CD4-positive, alpha-beta T cell (primary cell): ENCODE data around the gene CLPSL1. TPM values are rescaled to one million over a fixed set of nuclear protein-coding genes. Genes with fewer than 3 reads are reported as not detected.

Experiments
- ATAC-seq: fragments of 200-7000 bp; cut with Tn5 transposase; one replicate; pipeline ENCODE4 v1.10.0; 2022; ENCODE audit warnings: mild to moderate bottlenecking; ENCODE audit not compliant: poor library complexity
- CTCF ChIA-PET: fragments of 350-600 bp; sonication (Branson Sonifier 250); formaldehyde crosslinking; loops from one replicate; lab custom pipeline; 2021; ENCODE audit warnings: antibody characterized with exemption, inconsistent platforms; lab: Charles Lee
- POLR2A ChIA-PET: fragments of 350-600 bp; sonication (Branson Sonifier 250); formaldehyde crosslinking; loops from one replicate; lab custom pipeline; 2021; ENCODE audit warnings: antibody characterized with exemption, inconsistent platforms; lab: Charles Lee
- DNase-seq, 14 experiments: peaks; one replicate each; pipeline ENCODE4 v3.0.0-alpha.2; 2013 to 2020; ENCODE audit warnings: mixed read lengths in 2 of 14
- H3K27ac ChIP-seq, 2 donors: one replicate each; pipeline versions ENCODE4 v1.5.1 to v1.7.0; 2013; ENCODE audit warnings: low read length in 2 of 2, low read depth in 1 of 2, mild to moderate bottlenecking in 1 of 2
- H3K27me3 ChIP-seq, 2 experiments: 1 replicate in 1 of 2; 2 replicates in 1 of 2; pipeline versions ENCODE4 v1.6.1 to v1.7.0; 2013; ENCODE audit warnings: low read length in 2 of 2, control low read depth in 1 of 2, mild to moderate bottlenecking in 1 of 2, moderate library complexity in 1 of 2; ENCODE audit not compliant: insufficient read depth in 2 of 2, control insufficient read depth in 1 of 2
- H3K36me3 ChIP-seq: one replicate; pipeline ENCODE4 v1.6.1; 2013; ENCODE audit warnings: low read length, control low read depth; ENCODE audit not compliant: insufficient read depth
- H3K4me1 ChIP-seq: one replicate; pipeline ENCODE4 v1.6.1; 2013; ENCODE audit warnings: low read length, control low read depth; ENCODE audit not compliant: insufficient read depth
- H3K4me3 ChIP-seq: one replicate; pipeline ENCODE4 v1.5.1; 2013; ENCODE audit warnings: mild to moderate bottlenecking, low read length, moderate library complexity
- H3K9me3 ChIP-seq, 2 experiments: 1 replicate in 1 of 2; 2 replicates in 1 of 2; pipeline versions ENCODE4 v1.6.1 to v1.7.0; 2013; ENCODE audit warnings: low read length in 2 of 2, mild to moderate bottlenecking in 2 of 2, control low read depth in 1 of 2, moderate library complexity in 1 of 2; ENCODE audit not compliant: control insufficient read depth in 1 of 2, insufficient read depth in 1 of 2
- H3K27ac Mint-ChIP-seq: one replicate; pipeline ENCODE4 v1.8.0; 2020; ENCODE audit warnings: mixed read lengths
- H3K27me3 Mint-ChIP-seq: one replicate; pipeline ENCODE4 v1.8.0; 2021; ENCODE audit warnings: mixed read lengths
- H3K36me3 Mint-ChIP-seq: one replicate; pipeline ENCODE4 v1.8.0; 2021; ENCODE audit warnings: low read depth, mixed read lengths
- H3K4me1 Mint-ChIP-seq: one replicate; pipeline ENCODE4 v1.8.0; 2021; ENCODE audit warnings: low read depth, mixed read lengths
- H3K4me3 Mint-ChIP-seq: one replicate; pipeline ENCODE4 v1.8.0; 2020; ENCODE audit warnings: mild to moderate bottlenecking, mixed read lengths
- H3K9me3 Mint-ChIP-seq: one replicate; pipeline ENCODE4 v1.8.0; 2020; ENCODE audit warnings: mixed read lengths
- intact Hi-C, 2 experiments: fragments of 100-400 bp; cut with DNase I in 1 of 2; cut with micrococcal nuclease in 1 of 2; formaldehyde crosslinking; loops; one replicate each; pipeline versions ENCODE4 v1.15.1 to v1.9.0; 2023 to 2025; cut with DNase I, micrococcal nuclease
- total RNA-seq, 174 experiments: library from RNA in 2 of 174; stranded (reverse) in 2 of 174; gene quantifications; one replicate each; pipeline ENCODE4 v1.2.3 and lab custom pipeline; 2021 to 2026
- TF ChIP-seq, protein P1 (sequence below): fragments of 200-600 bp; IDR thresholded peaks from one replicate; pipeline ENCODE4 v1.8.0; 2022; ENCODE audit warnings: antibody characterized with exemption, mild to moderate bottlenecking

CLPSL1 gene
- total RNA-seq, 2 experiments from 2014 or later, result not detected

DNA sequence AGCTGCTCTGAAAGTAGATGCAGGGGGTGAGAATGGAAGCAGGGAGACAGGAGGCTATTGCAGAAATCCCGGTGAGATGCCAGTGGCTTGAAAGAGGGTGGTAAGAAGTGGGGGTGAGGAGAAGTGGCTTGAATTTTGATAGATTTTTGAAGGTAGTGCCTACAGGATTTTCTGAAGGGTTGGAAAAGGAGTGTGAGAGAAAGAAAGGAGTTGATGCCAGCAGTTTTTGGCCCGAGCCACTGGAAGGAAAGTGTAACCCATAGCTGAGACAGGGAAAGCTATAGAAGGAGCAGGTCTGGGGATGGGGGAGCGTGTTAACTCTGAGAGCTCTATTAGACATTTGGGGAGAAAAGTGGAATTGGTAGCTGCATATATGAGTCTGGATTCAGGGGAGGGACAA is 34.3 kb upstream of the CLPSL1 start:
- intact Hi-C loops, result no loop called here
- CTCF ChIA-PET, result no interaction called here
- H3K27me3 ChIP-seq, result no peaks in the 10 kb centered on the region
- Mint-ChIP-seq H3K27ac (no peak overlapping the region), H3K4me1 (no peaks in the 10 kb centered on the region), H3K36me3 (no peaks in the 10 kb centered on the region), H3K9me3 (peaks cover 5% of the 10 kb centered on the region), H3K27me3 (no peaks in the 10 kb centered on the region), H3K4me3 (no peak overlapping the region)
- H3K27ac ChIP-seq, result no peak overlapping the region
- DNase-seq (no peak), ATAC-seq (no peak)
- POLR2A ChIA-PET, result no interaction called here
- no peak overlapping the region for H3K4me3 ChIP-seq
- H3K4me1 ChIP-seq, result no peaks in the 10 kb centered on the region
- no peaks in the 10 kb centered on the region for H3K36me3 ChIP-seq
- H3K9me3 ChIP-seq, result peaks cover 4 to 5% of the 10 kb centered on the region in 2 experiments
- TF ChIP-seq, protein P1, sequence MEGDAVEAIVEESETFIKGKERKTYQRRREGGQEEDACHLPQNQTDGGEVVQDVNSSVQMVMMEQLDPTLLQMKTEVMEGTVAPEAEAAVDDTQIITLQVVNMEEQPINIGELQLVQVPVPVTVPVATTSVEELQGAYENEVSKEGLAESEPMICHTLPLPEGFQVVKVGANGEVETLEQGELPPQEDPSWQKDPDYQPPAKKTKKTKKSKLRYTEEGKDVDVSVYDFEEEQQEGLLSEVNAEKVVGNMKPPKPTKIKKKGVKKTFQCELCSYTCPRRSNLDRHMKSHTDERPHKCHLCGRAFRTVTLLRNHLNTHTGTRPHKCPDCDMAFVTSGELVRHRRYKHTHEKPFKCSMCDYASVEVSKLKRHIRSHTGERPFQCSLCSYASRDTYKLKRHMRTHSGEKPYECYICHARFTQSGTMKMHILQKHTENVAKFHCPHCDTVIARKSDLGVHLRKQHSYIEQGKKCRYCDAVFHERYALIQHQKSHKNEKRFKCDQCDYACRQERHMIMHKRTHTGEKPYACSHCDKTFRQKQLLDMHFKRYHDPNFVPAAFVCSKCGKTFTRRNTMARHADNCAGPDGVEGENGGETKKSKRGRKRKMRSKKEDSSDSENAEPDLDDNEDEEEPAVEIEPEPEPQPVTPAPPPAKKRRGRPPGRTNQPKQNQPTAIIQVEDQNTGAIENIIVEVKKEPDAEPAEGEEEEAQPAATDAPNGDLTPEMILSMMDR, result no peak

- intact Hi-C loops, result no loop called here
- Mint-ChIP-seq H3K27me3 (no peaks in the 10 kb centered on the region), H3K4me3 (no peak overlapping the region), H3K4me1 (no peaks in the 10 kb centered on the region), H3K9me3 (peaks cover 5% of the 10 kb centered on the region), H3K36me3 (no peaks in the 10 kb centered on the region), H3K27ac (no peak overlapping the region)
- no peak overlapping the region for H3K4me3 ChIP-seq
- H3K4me1 ChIP-seq, result no peaks in the 10 kb centered on the region
- H3K27me3 ChIP-seq, result no peaks in the 10 kb centered on the region
- peaks cover 4 to 5% of the 10 kb centered on the region in 2 experiments for H3K9me3 ChIP-seq
- H3K27ac ChIP-seq, result no peak overlapping the region
- POLR2A ChIA-PET, result no interaction called here
- H3K36me3 ChIP-seq, result no peaks in the 10 kb centered on the region
- ATAC-seq (no peak), DNase-seq (no peak)
- CTCF ChIA-PET, result no interaction called here
- TF ChIP-seq, protein P1, result no peak
These were observed 32.9 kb upstream of the CLPSL1 start for GRCh38 chr6:35747877-35748276.

DNA sequence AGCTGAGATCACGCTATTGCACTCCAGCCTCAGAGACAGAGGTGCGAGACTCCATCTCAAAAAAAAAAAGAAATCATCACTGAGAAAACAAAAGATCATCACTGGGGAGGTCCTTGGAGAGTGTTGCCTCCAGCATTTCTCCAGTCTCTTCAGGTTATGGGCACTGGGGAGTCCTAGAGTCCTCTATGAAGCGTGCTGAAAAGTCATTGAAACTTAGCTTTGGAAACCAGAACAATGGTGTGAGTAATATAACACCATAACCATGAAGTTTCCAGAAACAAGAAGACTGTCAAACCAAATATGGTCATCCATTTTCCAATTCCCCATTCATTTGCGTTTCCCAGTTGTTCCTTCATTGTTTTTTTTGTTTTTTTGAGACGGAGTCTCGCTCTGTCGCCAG is 30.3 kb upstream of the CLPSL1 start:
- Mint-ChIP-seq H3K27ac (no peak overlapping the region), H3K27me3 (no peaks in the 10 kb centered on the region), H3K9me3 (peaks cover 5% of the 10 kb centered on the region), H3K4me3 (no peak overlapping the region), H3K36me3 (no peaks in the 10 kb centered on the region), H3K4me1 (no peaks in the 10 kb centered on the region)
- no peak overlapping the region for H3K4me3 ChIP-seq
- ATAC-seq (no peak), DNase-seq (no peak)
- peaks cover 3% of the 10 kb centered on the region for H3K4me1 ChIP-seq
- TF ChIP-seq, protein P1, result no peak
- intact Hi-C loops, result no loop called here
- H3K36me3 ChIP-seq, result no peaks in the 10 kb centered on the region
- H3K9me3 ChIP-seq, result peaks cover 4 to 5% of the 10 kb centered on the region in 2 experiments
- no peak overlapping the region for H3K27ac ChIP-seq
- POLR2A ChIA-PET, result no interaction called here
- CTCF ChIA-PET, result no interaction called here
- no peaks in the 10 kb centered on the region for H3K27me3 ChIP-seq
